ENCODE results near the gene GABBR2.

Gene GABBR2

DNA sequence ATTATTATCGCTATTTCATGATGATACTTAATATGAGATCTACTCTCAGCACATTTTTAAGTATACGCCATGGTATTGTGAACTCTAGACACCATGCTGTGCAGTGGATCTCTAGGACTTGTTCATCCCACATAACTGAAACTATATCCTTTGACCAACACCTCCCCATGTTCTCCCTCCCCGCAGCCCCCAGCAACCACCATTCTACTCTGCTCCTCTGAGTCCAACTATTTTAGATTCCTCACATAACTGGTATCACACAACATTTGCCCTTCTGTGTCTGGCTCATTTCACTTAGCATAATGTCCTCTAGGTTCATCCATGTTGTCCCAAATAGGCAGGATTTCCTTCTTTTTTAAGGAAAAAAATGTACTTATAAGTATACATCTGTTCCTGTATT is 446.7 kb downstream of the GABBR2 start:
- no peak overlapping the region for H3K4me3 ChIP-seq (ENCODE audit: low read length)
- DNase-seq (ENCODE audit: low read depth) = no peak
- TF ChIP-seq, protein P1, sequence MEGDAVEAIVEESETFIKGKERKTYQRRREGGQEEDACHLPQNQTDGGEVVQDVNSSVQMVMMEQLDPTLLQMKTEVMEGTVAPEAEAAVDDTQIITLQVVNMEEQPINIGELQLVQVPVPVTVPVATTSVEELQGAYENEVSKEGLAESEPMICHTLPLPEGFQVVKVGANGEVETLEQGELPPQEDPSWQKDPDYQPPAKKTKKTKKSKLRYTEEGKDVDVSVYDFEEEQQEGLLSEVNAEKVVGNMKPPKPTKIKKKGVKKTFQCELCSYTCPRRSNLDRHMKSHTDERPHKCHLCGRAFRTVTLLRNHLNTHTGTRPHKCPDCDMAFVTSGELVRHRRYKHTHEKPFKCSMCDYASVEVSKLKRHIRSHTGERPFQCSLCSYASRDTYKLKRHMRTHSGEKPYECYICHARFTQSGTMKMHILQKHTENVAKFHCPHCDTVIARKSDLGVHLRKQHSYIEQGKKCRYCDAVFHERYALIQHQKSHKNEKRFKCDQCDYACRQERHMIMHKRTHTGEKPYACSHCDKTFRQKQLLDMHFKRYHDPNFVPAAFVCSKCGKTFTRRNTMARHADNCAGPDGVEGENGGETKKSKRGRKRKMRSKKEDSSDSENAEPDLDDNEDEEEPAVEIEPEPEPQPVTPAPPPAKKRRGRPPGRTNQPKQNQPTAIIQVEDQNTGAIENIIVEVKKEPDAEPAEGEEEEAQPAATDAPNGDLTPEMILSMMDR (conservative IDR thresholded peaks at IDR 0.05; ENCODE audit: low read length) = no peak

DNA sequence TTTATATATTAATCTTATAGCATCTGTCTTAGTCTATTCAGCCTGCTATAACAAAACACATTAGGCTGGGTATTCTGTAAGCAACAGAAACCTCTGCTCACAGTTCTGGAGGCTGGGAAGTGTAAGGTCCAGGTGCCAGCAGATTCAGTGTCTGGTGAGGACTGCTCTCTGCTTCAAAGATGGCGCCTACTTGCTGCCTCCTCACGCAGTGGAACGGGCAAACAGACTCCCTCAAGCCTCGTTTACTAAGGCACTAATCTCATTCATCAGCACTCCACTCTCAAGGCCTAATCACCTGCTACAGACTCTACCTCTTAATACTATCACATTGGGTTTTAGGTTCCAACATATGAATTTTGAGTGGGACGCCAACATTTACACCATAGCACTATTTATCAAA is 448.1 kb downstream of the GABBR2 start:
- TF ChIP-seq, protein P1 (conservative IDR thresholded peaks at IDR 0.05; ENCODE audit: low read length) = no peak
- no peak for DNase-seq (ENCODE audit: low read depth)
- no peak overlapping the region for H3K4me3 ChIP-seq (ENCODE audit: low read length)

DNA sequence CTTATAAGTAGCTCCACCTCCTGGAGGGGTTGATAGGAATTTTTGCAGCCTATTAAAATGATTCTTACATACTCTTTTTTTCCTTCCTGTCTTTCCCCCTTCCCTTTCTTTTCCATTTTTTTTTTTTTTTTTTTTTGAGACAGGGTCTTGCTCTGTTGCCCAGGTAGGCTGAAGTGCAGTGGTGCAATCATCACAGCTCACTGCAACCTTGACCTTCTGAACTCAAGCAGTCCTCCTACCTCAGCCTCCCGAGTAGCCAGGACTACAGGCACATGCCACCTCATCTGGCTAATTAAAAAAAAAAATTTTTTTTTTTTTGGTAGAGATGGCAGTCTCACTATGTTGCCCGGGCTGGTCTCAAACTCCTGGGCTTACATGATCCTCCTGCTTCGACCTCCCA is 448.9 kb downstream of the GABBR2 start:
- DNase-seq (ENCODE audit: low read depth) = no peak
- H3K4me3 ChIP-seq (ENCODE audit: low read length) = no peak overlapping the region
- TF ChIP-seq, protein P1 (conservative IDR thresholded peaks at IDR 0.05; ENCODE audit: low read length) = no peak

DNA sequence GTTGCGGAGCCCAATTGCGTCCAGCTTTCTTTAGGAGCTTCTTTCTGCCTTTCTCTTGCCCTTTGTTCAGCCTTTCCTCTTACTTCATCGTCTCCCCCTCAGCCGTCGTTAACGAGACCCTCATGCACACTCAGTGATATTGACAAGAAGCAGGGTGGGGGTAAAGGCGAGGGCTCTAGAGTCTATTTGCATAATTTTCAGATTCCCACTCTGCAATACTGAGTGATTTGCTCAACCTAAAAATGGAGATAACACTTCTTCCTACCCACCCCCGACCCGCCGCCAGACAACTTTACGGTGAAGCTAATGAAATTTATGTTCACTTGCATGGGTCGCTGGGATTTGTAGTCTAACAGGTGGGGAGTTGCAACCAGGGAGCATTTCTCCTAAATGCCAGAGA is 452.0 kb downstream of the GABBR2 start:
- DNase-seq (ENCODE audit: low read depth) = no peak
- TF ChIP-seq, protein P1 (conservative IDR thresholded peaks at IDR 0.05; ENCODE audit: low read length) = no peak
- peak overlapping the region; percentile 88 for H3K4me3 ChIP-seq (ENCODE audit: low read length)

- TF ChIP-seq, protein P1 (conservative IDR thresholded peaks at IDR 0.05; ENCODE audit: low read length) = peak; percentile 36
- DNase-seq (ENCODE audit: low read depth) = peak; percentile 92
- H3K4me3 ChIP-seq (ENCODE audit: low read length) = peak within 1 kb of the TSS; percentile 88
These were observed 453.0 kb downstream of the GABBR2 start, which contains the start of gene TBC1D2 for GRCh38 chr9:98255578-98256296. TSS of gene TBC1D2 (minus strand) at chr9:98255649. CDS start at chr9:98255541, 108 bp downstream.

- DNase-seq (ENCODE audit: low read depth) = peak; percentile 52
- TF ChIP-seq, protein P1 (conservative IDR thresholded peaks at IDR 0.05; ENCODE audit: low read length) = no peak
- peak overlapping the region; percentile 88 for H3K4me3 ChIP-seq (ENCODE audit: low read length)
These were observed 453.6 kb downstream of the GABBR2 start for GRCh38 chr9:98255061-98255577.

All from AG10803 (cell line).